B cell (primary cell): ENCODE measurements around the gene ATRIP. TPM values are rescaled to one million over a fixed set of nuclear protein-coding genes. Genes with fewer than 3 reads are reported as not detected.

ENCODE experiments used
- ATAC-seq: fragments of 200-7000 bp; cut with Tn5 transposase; one replicate; pipeline ENCODE4 v1.10.0; 2021; ENCODE audit warnings: low read depth, mild to moderate bottlenecking, moderate number of reproducible peaks, moderate library complexity
- CTCF ChIA-PET: fragments of 350-600 bp; sonication (Branson Sonifier 250); formaldehyde crosslinking; loops from one replicate; lab custom pipeline; 2021; ENCODE audit warnings: antibody characterized with exemption, inconsistent platforms; lab: Charles Lee
- POLR2A ChIA-PET: fragments of 350-600 bp; sonication (Branson Sonifier 250); formaldehyde crosslinking; loops from one replicate; lab custom pipeline; 2021; ENCODE audit warnings: antibody characterized with exemption; lab: Charles Lee
- DNase-seq: peaks from one replicate; pipeline ENCODE4 v3.0.0; 2013
- H2AFZ ChIP-seq: 2 replicates; pipeline ENCODE4 v1.6.1; 2012; ENCODE audit warnings: mild to moderate bottlenecking, low read depth, low read length; ENCODE audit not compliant: insufficient read depth, poor library complexity, severe bottlenecking
- H3K27ac ChIP-seq, 2 donors: 1 replicate in 1 of 2; 2 replicates in 1 of 2; pipeline ENCODE4 v1.5.1; 2012 to 2013; ENCODE audit warnings: low read length in 2 of 2, mild to moderate bottlenecking in 2 of 2, moderate library complexity in 1 of 2
- H3K27me3 ChIP-seq, 4 experiments: fragments of 200-600 bp in 1 of 4; sonication (generic) in 1 of 4; replicated peaks in 1 of 4; 1 replicate in 2 of 4; 2 replicates in 2 of 4; pipeline versions ENCODE4 v1.6.1 to v1.7.0; 2013 to 2016; ENCODE audit warnings: low read length in 3 of 4, mild to moderate bottlenecking in 2 of 4, mixed read lengths in 1 of 4, moderate library complexity in 1 of 4; ENCODE audit not compliant: insufficient read depth in 4 of 4, control insufficient read depth in 3 of 4; ENCODE audit errors: control extremely low read depth in 1 of 4
- H3K36me3 ChIP-seq, 2 experiments: replicated peaks in 1 of 2; 1 replicate in 1 of 2; 2 replicates in 1 of 2; pipeline versions ENCODE4 v1.6.1 to v1.7.1; 2013; ENCODE audit warnings: low read length in 1 of 2; ENCODE audit not compliant: insufficient read depth in 2 of 2, control insufficient read depth in 1 of 2; ENCODE audit errors: control extremely low read depth in 1 of 2, extremely low read depth in 1 of 2
- H3K4me1 ChIP-seq, 2 donors: fragments of 200-600 bp in 1 of 2; sonication (generic) in 1 of 2; 1 replicate in 1 of 2; 2 replicates in 1 of 2; pipeline versions ENCODE4 v1.5.1 to v1.6.1; 2013 to 2017; ENCODE audit warnings: low read length in 2 of 2; ENCODE audit not compliant: control insufficient read depth in 2 of 2, insufficient read depth in 2 of 2
- H3K4me2 ChIP-seq: replicated peaks from 2 replicates; pipeline ENCODE3; 2012; ENCODE audit warnings: mild to moderate bottlenecking, low read depth, low read length; ENCODE audit not compliant: poor library complexity, severe bottlenecking
- H3K4me3 ChIP-seq, 5 experiments: fragments of 200-600 bp in 1 of 5; sonication (generic) in 1 of 5; 1 replicate in 3 of 5; 2 replicates in 2 of 5; pipeline versions ENCODE4 v1.5.1 to v1.7.0; 2011 to 2016; ENCODE audit warnings: low read length in 4 of 5, mild to moderate bottlenecking in 4 of 5, low read depth in 2 of 5, control low read depth in 1 of 5, moderate library complexity in 1 of 5; ENCODE audit not compliant: insufficient read depth in 1 of 5; ENCODE audit errors: control extremely low read depth in 1 of 5, extremely low read depth in 1 of 5
- H3K79me2 ChIP-seq: fragments of 200-600 bp; sonication (generic); one replicate; pipeline ENCODE4 v1.6.0; 2016; ENCODE audit warnings: low read length; ENCODE audit not compliant: control insufficient read depth, insufficient read depth
- H3K9ac ChIP-seq: fragments of 200-600 bp; sonication (generic); 2 replicates; pipeline ENCODE4 v1.6.1; 2017; ENCODE audit warnings: mild to moderate bottlenecking, low read length, moderate library complexity
- H3K9me3 ChIP-seq, 3 donors: one replicate each; pipeline versions ENCODE4 v1.6.1 to v1.7.1; 2013; ENCODE audit warnings: low read length in 2 of 3; ENCODE audit not compliant: control insufficient read depth in 2 of 3, insufficient read depth in 1 of 3; ENCODE audit errors: control extremely low read depth in 1 of 3
- H4K20me1 ChIP-seq: 2 replicates; pipeline ENCODE4 v1.6.0; 2012; ENCODE audit warnings: mild to moderate bottlenecking, low read length; ENCODE audit not compliant: insufficient read depth, control insufficient read depth, poor library complexity, severe bottlenecking
- H3K27ac Mint-ChIP-seq: one replicate; pipeline ENCODE4 v1.8.0; 2021; ENCODE audit warnings: mixed read lengths
- H3K27me3 Mint-ChIP-seq: one replicate; pipeline ENCODE4 v1.8.0; 2021; ENCODE audit warnings: mixed read lengths
- H3K4me1 Mint-ChIP-seq: one replicate; pipeline ENCODE4 v1.8.0; 2021; ENCODE audit warnings: mixed read lengths
- H3K4me3 Mint-ChIP-seq: one replicate; pipeline ENCODE4 v1.8.0; 2021; ENCODE audit warnings: mixed read lengths
- H3K9me3 Mint-ChIP-seq: one replicate; pipeline ENCODE4 v1.8.0; 2022; ENCODE audit warnings: mixed read lengths; ENCODE audit not compliant: insufficient read depth
- CTCF ChIP-seq: fragments of 200-600 bp; IDR thresholded peaks from one replicate; pipeline ENCODE4 v1.8.0; 2022; ENCODE audit warnings: antibody characterized with exemption, mild to moderate bottlenecking
- EZH2 ChIP-seq: IDR thresholded peaks from 2 replicates; pipeline ENCODE4 v1.6.1; 2012; ENCODE audit warnings: borderline replicate concordance, low read depth, mild to moderate bottlenecking, moderate library complexity, low read length; ENCODE audit not compliant: insufficient read depth, poor library complexity, severe bottlenecking
- WGBS: methylation state at CpG from one replicate; pipeline ENCODE4 v1.1.5; 2013; ENCODE audit warnings: missing lambda C conversion rate; ENCODE audit not compliant: insufficient coverage; 5-methylcytosine and 5-hydroxymethylcytosine counted together
- intact Hi-C: fragments of 100-400 bp; cut with micrococcal nuclease; formaldehyde crosslinking; loops from one replicate; pipeline ENCODE4 v1.10.0; 2022
- polyA plus RNA-seq: library from polyadenylated mRNA; depleted of rRNA; stranded (reverse); fragments of >200 nt; gene quantifications from 2 replicates; pipeline ENCODE4 v1.2.3, GENCODE V29; 2012
- total RNA-seq, 2 donors: library from RNA; stranded (reverse); fragments of 120-200 nt in 1 of 2; gene quantifications; 1 replicate in 1 of 2; 2 replicates in 1 of 2; pipeline versions ENCODE4 v1.2.3 to v1.2.4, GENCODE V29; 2013 to 2022

The ATRIP gene
- total and polyA plus RNA-seq, 2 donors (not counting 1 experiment from before 2014, with no cell fraction given), result 10.5 to 11.6 TPM

- Mint-ChIP-seq H3K4me3 (no peak overlapping the region), H3K27me3 (no peaks in the 10 kb centered on the region), H3K27ac (no peak overlapping the region), H3K9me3 (no peaks in the 10 kb centered on the region), H3K4me1 (no peaks in the 10 kb centered on the region)
- H3K36me3 ChIP-seq, result no peaks in the 10 kb centered on the region
- ChIA-PET CTCF (interaction anchor here (1.2 to 2.5 kb wide), 2 partner anchors 10 to 25 kb away, joined by 5 to 14 read pairs; no protein-coding TSS in a partner anchor), POLR2A (no interaction called here)
- no peaks in the 10 kb centered on the region for H3K4me1 ChIP-seq
- no peak overlapping the region for H3K27ac ChIP-seq
- intact Hi-C loops, result no loop called here
- no peak for DNase-seq
- no peaks in the 10 kb centered on the region for H3K9me3 ChIP-seq
- no peaks in the 10 kb centered on the region for H3K79me2 ChIP-seq
- no peak overlapping the region for H3K4me2 ChIP-seq
- H4K20me1 ChIP-seq, result no peaks in the 10 kb centered on the region
- H3K4me3 ChIP-seq, result no peak overlapping the region
- TF ChIP-seq EZH2, result no peak
- no peak for TF ChIP-seq CTCF
- no peak for ATAC-seq
- no peak overlapping the region for H2AFZ ChIP-seq
- no peak overlapping the region for H3K9ac ChIP-seq
- H3K27me3 ChIP-seq, result no peaks in the 10 kb centered on the region
- WGBS, result 93% methylated on average over 16 of the region's 16 CpGs
Observed at GRCh38 chr3:48410205-48411040, 36.1 kb upstream of the ATRIP start.

- H3K27me3 ChIP-seq, result no peaks in the 10 kb centered on the region
- ATAC-seq (no peak), DNase-seq (no peak)
- no peak overlapping the region for H2AFZ ChIP-seq
- TF ChIP-seq CTCF (no peak), EZH2 (no peak)
- Mint-ChIP-seq H3K4me3 (no peak overlapping the region), H3K27ac (no peak overlapping the region), H3K4me1 (no peaks in the 10 kb centered on the region), H3K9me3 (no peaks in the 10 kb centered on the region), H3K27me3 (no peaks in the 10 kb centered on the region)
- no peaks in the 10 kb centered on the region for H3K79me2 ChIP-seq
- ChIA-PET POLR2A (no interaction called here), CTCF (interaction anchor here (1.2 to 2.5 kb wide), 2 partner anchors 10 to 25 kb away, joined by 5 to 14 read pairs; no protein-coding TSS in a partner anchor)
- no peaks in the 10 kb centered on the region for H4K20me1 ChIP-seq
- H3K4me1 ChIP-seq, result no peaks in the 10 kb centered on the region
- no peak overlapping the region for H3K9ac ChIP-seq
- H3K4me2 ChIP-seq, result no peak overlapping the region
- H3K36me3 ChIP-seq, result no peaks in the 10 kb centered on the region
- intact Hi-C loops, result no loop called here
- 90% methylated on average over 8 of the region's 9 CpGs for WGBS
- H3K4me3 ChIP-seq, result no peak overlapping the region
- H3K27ac ChIP-seq, result no peak overlapping the region
- H3K9me3 ChIP-seq, result no peaks in the 10 kb centered on the region
Observed at GRCh38 chr3:48411041-48411588, 35.4 kb upstream of the ATRIP start.
